Measurements from ENCODE around the gene ANKRD13B.
A peak's percentile ranks its signal among the peaks of the same experiment; 100 is the strongest.

ANKRD13B gene

GRCh38 chr17:29569245-29569950, 23.5 kb upstream of the ANKRD13B start:
- DNase-seq: peak; percentile 46

- DNase-seq: no peak
Observed at GRCh38 chr17:29570521-29570920, 22.4 kb upstream of the ANKRD13B start.

DNA sequence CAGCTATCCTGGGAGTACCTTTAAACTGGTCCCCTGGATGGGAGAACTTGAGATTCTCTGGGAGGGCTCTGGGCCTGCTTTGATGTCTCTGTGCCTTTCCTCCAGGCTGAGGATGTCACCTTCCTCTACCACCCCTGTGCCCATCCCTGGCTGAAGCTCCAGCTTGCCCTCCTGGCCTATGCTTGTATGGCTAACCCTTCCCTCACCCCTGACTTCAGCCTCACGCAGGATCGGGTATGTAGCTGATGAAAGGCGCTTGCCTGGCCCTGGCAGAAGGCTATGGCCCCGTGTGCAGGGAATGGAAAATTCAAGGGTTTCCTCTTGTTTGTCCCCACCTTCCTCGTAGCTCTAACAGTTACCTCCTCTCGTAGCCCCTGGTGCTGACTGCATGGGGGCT, 21.4 kb upstream of the ANKRD13B start:
- no peak for DNase-seq

DNA sequence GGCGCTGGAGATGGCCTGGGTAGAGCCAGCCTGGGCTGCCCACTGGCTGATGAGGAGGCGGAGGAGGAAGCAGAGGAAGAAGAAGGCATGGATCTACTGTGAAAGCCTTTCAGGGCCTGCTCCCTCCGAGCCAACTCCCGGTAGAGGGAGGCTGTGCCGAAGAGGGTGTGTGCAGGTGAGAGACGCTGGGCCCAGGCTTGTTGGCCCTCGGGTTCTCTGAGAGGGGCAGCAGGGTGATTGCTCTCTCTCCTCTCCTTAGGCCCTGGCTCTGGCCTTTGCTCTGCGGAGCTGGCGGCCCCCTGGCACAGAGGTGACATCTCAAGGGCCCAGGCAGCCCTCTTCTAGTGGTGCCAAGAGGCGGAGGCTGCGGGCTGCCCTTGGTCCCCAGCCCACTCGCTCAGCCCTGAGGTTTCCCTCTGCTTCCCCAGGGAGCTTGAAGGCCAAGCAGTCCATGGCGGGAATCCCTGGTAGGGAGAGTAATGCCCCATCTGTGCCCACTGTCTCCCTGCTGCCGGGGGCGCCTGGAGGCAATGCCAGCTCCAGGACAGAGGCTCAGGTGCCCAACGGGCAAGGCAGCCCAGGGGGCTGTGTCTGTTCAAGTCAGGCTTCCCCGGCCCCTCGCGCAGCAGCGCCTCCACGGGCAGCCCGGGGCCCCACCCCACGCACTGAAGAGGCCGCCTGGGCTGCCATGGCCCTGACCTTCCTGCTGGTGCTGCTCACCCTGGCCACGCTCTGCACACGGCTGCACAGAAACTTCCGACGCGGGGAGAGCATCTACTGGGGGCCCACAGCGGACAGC, 20.9 kb upstream of the ANKRD13B start:
- no peak for DNase-seq

DNA sequence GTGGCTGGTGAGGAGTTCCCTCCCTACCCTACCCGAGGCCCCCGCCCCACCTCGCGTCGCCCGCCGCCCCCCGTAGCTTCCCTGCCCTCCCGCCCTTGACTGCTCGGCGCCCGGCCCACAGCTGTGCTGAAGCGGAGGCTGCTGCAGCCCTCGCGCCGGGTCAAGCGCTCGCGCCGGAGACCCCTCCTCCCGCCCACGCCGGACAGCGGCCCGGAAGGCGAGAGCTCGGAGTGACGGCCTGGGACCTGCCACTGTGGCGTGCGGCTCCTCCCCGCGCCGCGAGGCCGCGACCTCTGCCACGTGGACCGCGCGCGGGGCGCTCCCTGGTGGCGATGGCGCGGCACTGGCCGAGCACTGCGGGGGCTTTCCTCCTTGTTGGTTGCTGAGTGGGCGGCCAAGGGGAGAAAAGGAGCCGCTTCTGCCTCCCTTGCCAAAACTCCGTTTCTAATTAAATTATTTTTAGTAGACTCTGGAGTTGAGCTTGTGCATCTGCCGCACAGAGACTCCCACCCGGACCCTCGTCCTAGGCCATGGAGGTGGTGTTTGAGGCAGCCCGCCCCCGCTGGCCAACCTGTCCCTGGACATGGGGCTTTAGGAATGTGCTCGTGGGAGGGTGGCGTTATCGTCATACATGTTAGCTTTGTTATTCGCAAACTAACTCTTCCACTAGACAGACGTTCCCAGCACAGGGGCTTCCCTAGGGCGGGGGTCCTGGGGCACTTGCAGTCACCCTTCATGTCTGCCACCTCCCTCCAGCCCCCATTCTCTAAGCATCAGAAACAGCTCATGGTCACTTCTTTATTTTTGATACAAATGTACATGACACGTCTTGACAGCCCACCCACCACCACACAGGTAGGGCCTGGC, 20.0 kb upstream of the ANKRD13B start:
- DNase-seq: peak; percentile 61

DNA sequence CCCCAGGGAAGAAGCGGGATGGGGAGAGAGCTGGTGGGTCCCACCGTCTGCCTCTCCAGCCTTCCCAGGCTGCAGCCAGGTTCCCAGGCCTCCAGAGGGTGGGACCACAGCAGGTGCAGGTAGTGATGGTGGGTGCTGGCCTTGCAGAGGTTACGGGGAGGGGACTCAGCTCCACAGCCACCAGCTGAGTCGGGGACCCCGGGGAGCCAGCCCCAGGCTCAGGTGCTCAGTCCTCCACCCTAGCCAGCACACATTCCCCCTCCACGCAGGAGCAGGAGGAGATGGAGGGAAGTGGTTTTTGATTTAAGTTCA, 19.4 kb upstream of the ANKRD13B start:
- no peak for DNase-seq

DNA sequence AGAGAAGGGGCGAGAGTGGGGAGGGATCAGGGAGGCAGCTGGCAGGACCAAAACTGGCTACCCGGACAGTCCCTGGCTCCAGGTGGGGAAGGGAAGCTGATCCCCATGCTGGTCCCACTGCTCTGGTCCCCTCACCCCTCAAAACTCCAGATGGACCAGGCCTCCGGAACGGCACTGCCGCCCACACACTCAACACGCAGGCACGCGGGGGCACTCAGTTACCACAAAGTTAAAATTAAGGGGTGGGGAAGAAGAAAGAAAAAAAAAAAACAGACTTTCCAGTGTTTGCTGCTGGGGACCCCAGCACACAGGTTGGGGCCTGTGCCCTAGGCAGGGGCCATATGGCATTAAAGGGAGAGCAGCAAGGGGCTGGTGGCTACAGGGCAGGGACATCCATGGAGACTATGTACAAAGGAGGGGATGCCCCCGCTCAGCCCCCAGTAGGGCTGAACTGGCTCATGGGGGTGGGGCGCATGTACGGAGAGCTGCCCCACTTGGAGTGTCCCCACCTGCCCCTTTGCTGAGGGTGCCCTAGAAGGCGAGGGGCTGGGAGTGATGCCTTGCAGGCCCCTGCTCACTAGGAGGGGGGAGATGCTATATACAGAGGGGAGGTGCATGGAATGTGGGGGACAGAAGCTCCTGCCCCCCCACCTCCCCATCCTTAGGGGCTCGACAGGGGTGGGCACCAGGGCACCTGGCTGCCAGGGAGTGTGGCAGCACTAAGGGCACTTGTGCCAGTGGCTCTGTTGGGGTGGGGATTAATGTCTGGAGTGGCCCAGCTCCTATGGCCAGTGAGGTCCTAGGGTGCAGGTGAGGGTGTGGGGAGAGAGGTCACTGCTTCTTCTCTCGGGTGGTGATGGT, 18.8 kb upstream of the ANKRD13B start:
- no peak for DNase-seq

DNA sequence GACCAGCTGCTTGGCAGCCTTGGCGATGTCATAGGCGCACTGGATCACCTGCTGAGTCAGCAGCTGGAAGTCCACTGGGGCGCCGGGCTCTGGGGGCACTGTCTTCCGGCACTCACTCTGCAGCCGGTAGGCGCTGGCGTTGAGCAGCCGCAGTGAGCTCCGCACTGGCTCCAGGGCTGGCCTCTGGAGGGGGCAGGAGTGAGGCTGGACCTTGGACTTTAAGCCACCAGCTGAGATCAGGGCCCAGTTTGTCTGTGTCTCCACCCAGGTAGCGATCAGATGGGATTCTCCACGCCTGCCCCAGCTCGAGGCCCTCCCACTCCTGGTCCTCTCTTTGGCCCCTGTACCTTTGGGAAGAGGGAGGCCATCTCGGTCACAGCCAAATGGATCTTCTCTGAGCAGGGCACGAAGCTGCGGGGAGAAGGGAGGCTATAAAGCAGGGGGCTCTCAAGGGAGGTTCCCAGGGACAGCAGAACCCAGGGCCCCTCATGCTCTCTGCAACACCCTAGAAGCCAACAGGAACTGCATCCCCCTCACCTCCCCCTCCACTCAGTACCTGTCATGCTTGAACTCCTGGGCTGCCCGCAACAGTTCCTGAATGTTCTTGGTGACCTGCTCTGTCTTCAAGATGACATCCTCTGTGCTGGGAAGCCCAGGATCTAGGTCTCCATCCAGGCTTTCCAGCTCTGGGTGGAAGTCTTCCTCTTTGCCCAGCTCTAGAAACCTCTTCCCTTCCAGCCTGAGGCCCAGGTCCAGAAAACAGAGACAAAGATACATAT, 18.0 kb upstream of the ANKRD13B start:
- no peak for DNase-seq

DNA sequence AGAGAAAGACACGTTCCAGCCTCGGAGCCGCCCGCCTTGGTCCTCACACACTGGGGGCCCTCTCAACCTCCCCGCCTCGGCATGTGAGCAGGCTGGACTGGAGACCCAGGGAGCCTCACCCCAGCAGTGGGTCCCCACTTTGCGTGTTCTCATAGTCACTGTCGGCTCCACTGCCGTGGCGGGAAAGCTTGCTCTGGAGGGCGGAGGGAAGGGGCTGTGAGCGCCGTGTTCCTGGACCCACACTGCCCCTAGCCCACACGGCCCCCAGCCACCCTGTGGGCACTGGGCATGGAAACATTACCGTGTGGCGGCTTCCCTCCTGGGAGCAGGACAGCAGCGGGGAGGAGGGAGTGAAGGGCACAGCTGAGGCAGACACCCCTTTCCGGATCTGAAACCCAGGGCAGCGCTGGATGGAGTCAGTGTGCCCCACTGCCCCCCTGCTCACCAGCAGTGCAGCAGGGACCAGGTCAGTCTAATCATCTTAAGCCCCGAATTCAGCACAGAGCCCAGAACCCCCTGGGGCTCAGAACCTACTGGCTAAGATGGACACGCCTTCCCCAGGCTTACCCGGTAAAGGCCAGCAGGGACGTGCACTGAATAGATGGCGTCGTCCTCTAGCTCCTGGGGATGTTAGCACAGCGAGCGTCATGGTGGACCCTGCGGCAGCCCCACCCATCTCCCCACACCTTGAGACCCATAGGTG, 17.3 kb upstream of the ANKRD13B start:
- no peak for DNase-seq

- no peak for DNase-seq
Observed at GRCh38 chr17:29576214-29577000, 16.5 kb upstream of the ANKRD13B start.

GRCh38 chr17:29577001-29577370, 15.9 kb upstream of the ANKRD13B start:
- DNase-seq: no peak

DNA sequence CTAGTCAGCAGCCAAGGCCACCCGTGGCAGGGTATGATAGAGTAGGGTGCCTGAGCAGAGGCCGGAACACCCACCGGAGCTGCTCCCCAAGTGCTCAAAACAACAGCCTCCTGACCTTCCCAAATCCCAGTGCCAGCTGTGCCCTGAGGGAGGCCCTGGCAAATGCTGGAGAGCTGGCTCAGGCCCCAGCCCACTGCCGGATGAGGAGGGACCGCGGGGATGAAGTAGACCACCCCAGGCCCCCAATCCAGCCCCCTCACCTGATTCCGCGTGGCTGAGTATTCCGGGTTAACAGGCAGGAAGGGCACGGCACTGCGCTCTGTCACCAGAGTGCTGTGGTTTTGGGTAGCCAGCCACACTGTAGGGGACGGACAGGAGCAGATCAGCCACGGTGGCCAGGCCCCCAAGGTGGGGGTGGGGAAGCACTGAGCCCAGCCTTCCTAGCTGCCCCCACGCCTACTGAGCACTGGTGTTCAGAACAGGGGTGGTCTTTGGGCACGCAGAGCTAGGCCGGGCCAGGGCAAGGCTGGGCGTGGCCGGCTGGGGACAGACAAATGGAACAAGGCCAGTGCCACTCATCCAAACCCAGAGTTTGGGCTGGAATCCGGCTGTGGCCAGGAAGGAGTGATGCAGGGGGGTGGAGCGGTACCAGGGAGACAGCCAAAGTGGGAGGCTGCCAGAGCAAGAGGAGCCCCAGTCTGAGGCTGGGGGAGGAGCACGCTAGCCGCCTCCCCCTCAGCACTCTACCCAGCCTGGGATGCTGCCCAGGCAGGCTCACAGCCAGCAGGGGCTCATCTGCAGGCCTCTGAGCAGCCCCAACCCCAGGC, 15.3 kb upstream of the ANKRD13B start:
- DNase-seq: no peak

- DNase-seq: no peak
Observed at GRCh38 chr17:29578626-29579485, 14.1 kb upstream of the ANKRD13B start.

GRCh38 chr17:29579866-29580771, 12.8 kb upstream of the ANKRD13B start:
- peak; percentile 81 for DNase-seq

DNA sequence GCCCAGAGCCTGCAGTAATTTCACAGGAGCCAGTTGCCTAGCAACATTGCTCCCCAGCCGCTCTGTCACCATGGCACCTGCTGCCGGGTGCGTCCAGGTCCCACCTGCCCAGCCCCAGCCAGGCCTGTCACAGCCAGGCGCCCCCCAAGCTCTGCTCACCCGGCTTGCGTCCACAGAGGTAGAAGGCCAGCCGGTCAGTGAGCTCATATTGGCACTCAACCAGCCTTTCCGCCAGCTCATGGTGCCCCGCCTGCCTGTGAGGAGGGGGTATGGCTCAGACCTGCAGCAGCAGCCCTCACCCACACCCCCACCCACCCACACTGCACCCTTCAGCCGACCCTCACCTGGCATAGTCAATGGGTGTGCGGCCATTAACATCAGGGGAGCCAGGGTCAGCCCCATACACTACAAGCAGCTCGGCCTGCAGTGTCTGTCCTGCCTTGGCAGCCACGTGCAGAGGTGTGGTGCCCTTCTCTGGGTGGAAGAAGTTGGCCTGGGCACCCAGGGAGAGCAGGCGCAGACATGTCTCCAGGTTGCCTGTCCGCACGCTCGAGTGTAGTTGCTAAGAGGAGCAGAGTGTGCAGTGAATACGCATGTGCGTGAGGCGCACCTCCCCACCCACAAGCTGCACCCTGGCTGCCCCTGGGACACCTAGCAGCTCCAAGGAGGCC, 11.2 kb upstream of the ANKRD13B start:
- no peak for DNase-seq

DNA sequence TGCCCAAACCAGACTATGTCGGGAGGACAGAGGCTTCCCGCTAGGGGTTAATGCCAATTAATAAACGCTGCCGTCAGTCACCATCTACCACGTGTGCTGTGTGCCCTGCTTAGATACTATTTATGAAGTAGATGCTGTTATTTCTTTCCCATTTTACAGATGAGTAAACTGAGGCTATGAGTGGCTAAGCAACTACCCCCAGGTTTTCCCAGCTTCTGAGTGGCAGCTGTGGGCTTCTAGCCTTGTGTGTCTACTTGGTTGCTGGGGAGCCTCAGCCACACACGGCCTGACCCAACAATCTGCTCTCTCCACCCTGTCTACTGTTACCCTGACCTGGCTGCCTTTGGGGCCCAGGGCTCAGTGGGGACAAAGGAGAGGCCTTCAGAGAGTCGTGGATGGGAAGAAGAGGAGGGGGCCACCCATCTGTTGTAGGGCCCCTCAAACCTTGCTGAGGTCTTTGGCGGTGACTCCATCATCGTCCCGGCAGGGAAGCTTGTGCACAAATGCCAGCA, 10.6 kb upstream of the ANKRD13B start:
- DNase-seq: no peak

DNA sequence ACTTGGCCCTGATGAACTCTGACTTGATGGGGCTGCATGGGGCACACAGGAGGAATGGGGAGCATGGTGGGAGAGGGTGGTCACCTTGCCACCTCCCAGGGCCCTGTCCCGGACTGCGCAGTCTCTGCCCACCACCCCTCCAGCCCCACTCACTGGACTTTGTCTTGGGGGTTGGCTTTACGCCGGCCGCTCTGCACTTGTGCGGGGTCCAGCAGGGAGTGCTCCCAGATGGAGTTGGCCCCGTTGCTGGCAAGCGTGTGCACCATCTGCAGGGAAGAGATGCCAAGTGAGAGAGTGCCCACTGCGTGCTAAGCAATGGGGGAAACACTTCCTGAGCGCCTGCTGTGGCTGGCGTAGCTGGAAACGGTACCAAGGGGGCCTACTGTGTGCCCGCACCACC, 10.2 kb upstream of the ANKRD13B start:
- no peak for DNase-seq
